NCI-H146 treated with DMSO at 0.1 percent for 48 hours (cell line): ENCODE results near the gene AKR1C2.
"Not testable (repeated sequence)": the region's sequence is repeated elsewhere in the genome, so short reads cannot be mapped to it uniquely, and the experiment has no call there.

Source experiments
- DNase-seq: peaks from one replicate; lab custom pipeline; 2025; ENCODE audit not compliant: unreplicated experiment; lab: John Stamatoyannopoulos, UW

The AKR1C2 gene

GRCh38 chr10:4961558-4961957 lies 42.1 kb downstream of the AKR1C2 start:
- DNase-seq: not testable (repeated sequence)

- DNase-seq: not testable (repeated sequence)
Observed at GRCh38 chr10:4956955-4957645, 46.6 kb downstream of the AKR1C2 start.

GRCh38 chr10:4956088-4956487 lies 47.6 kb downstream of the AKR1C2 start:
- not testable (repeated sequence) for DNase-seq

GRCh38 chr10:4953405-4953804 lies 50.3 kb downstream of the AKR1C2 start:
- no peak for DNase-seq

GRCh38 chr10:4951512-4952162 lies 52.0 kb downstream of the AKR1C2 start:
- not testable (repeated sequence) for DNase-seq

- DNase-seq: no peak
Observed at GRCh38 chr10:4947635-4948596, 55.7 kb downstream of the AKR1C2 start.

- no peak for DNase-seq
Observed at GRCh38 chr10:4947039-4947634, 56.5 kb downstream of the AKR1C2 start.

GRCh38 chr10:4945766-4946717 lies 57.6 kb downstream of the AKR1C2 start:
- DNase-seq: no peak

- DNase-seq: no peak
Observed at GRCh38 chr10:4944841-4945240, 58.8 kb downstream of the AKR1C2 start.

- DNase-seq: no peak
Observed at GRCh38 chr10:4943821-4944220, 59.8 kb downstream of the AKR1C2 start.

GRCh38 chr10:4943416-4943815 lies 60.2 kb downstream of the AKR1C2 start:
- DNase-seq: not testable (repeated sequence)

GRCh38 chr10:4942931-4943330 lies 60.7 kb downstream of the AKR1C2 start:
- DNase-seq: not testable (repeated sequence)

- no peak for DNase-seq
Observed at GRCh38 chr10:4941540-4942330, 61.9 kb downstream of the AKR1C2 start.

- not testable (repeated sequence) for DNase-seq
Observed at GRCh38 chr10:4940909-4941308, 62.7 kb downstream of the AKR1C2 start.

- DNase-seq: not testable (repeated sequence)
Observed at GRCh38 chr10:4940073-4940428, 63.6 kb downstream of the AKR1C2 start.

- DNase-seq: no peak
Observed at GRCh38 chr10:4939224-4940072, 64.2 kb downstream of the AKR1C2 start.
